Stimulated activated CD8-positive, alpha-beta memory T cell treated with anti-CD3 and anti-CD28 coated beads, Interleukin-7, amount 100 ng/mL, for 1 hour (primary cell): ENCODE measurements around the gene ADNP.

ENCODE experiments used
- DNase-seq, 2 donors: peaks; one replicate each; pipeline ENCODE4 v3.0.0-alpha.2; 2020; ENCODE audit warnings: low read depth in 2 of 2

Gene ADNP

GRCh38 chr20:50874111-50874757, 57.0 kb downstream of the ADNP start:
- DNase-seq: no peak

- DNase-seq: no peak
These were observed 57.7 kb downstream of the ADNP start for GRCh38 chr20:50873585-50873984.

GRCh38 chr20:50872560-50873425, 58.4 kb downstream of the ADNP start:
- DNase-seq: no peak

GRCh38 chr20:50870561-50871161, 60.6 kb downstream of the ADNP start:
- DNase-seq: no peak

- no peak for DNase-seq
These were observed 62.4 kb downstream of the ADNP start for GRCh38 chr20:50868509-50869495.

GRCh38 chr20:50867805-50868204, 63.4 kb downstream of the ADNP start:
- DNase-seq: no peak

- no peak for DNase-seq
These were observed 64.4 kb downstream of the ADNP start for GRCh38 chr20:50866831-50867230.

GRCh38 chr20:50866036-50866685, 65.1 kb downstream of the ADNP start:
- DNase-seq: no peak

GRCh38 chr20:50865591-50865990, 65.6 kb downstream of the ADNP start:
- DNase-seq: no peak

- no peak for DNase-seq
These were observed 66.1 kb downstream of the ADNP start for GRCh38 chr20:50865114-50865513.

GRCh38 chr20:50862546-50862945, 68.7 kb downstream of the ADNP start:
- no peak for DNase-seq

GRCh38 chr20:50861012-50861411, 70.2 kb downstream of the ADNP start:
- no peak for DNase-seq

GRCh38 chr20:50859161-50859560, 72.1 kb downstream of the ADNP start:
- no peak for DNase-seq

GRCh38 chr20:50858525-50858924, 72.7 kb downstream of the ADNP start:
- no peak for DNase-seq

GRCh38 chr20:50857348-50857747, 73.9 kb downstream of the ADNP start:
- DNase-seq: no peak

GRCh38 chr20:50856475-50857041, 74.7 kb downstream of the ADNP start:
- DNase-seq: no peak

GRCh38 chr20:50855498-50856474, 75.5 kb downstream of the ADNP start:
- no peak for DNase-seq

GRCh38 chr20:50854506-50855249, 76.6 kb downstream of the ADNP start:
- DNase-seq: no peak

GRCh38 chr20:50852085-50852484, 79.2 kb downstream of the ADNP start:
- no peak for DNase-seq
